CD4-positive, alpha-beta T cell (primary cell): Measurements from ENCODE around the gene TENM4. TPM values are rescaled to one million over a fixed set of nuclear protein-coding genes. Genes with fewer than 3 reads are reported as not detected.

Experiments used
- ATAC-seq: fragments of 200-7000 bp; cut with Tn5 transposase; one replicate; pipeline ENCODE4 v1.10.0; 2022; ENCODE audit warnings: mild to moderate bottlenecking; ENCODE audit not compliant: poor library complexity
- CTCF ChIA-PET: fragments of 350-600 bp; sonication (Branson Sonifier 250); formaldehyde crosslinking; loops from one replicate; lab custom pipeline; 2021; ENCODE audit warnings: antibody characterized with exemption, inconsistent platforms; lab: Charles Lee
- POLR2A ChIA-PET: fragments of 350-600 bp; sonication (Branson Sonifier 250); formaldehyde crosslinking; loops from one replicate; lab custom pipeline; 2021; ENCODE audit warnings: antibody characterized with exemption, inconsistent platforms; lab: Charles Lee
- DNase-seq, 14 experiments: peaks; one replicate each; pipeline ENCODE4 v3.0.0-alpha.2; 2013 to 2020; ENCODE audit warnings: mixed read lengths in 2 of 14
- H3K27ac ChIP-seq, 2 donors: one replicate each; pipeline versions ENCODE4 v1.5.1 to v1.7.0; 2013; ENCODE audit warnings: low read length in 2 of 2, low read depth in 1 of 2, mild to moderate bottlenecking in 1 of 2
- H3K27me3 ChIP-seq, 2 experiments: 1 replicate in 1 of 2; 2 replicates in 1 of 2; pipeline versions ENCODE4 v1.6.1 to v1.7.0; 2013; ENCODE audit warnings: low read length in 2 of 2, control low read depth in 1 of 2, mild to moderate bottlenecking in 1 of 2, moderate library complexity in 1 of 2; ENCODE audit not compliant: insufficient read depth in 2 of 2, control insufficient read depth in 1 of 2
- H3K36me3 ChIP-seq: one replicate; pipeline ENCODE4 v1.6.1; 2013; ENCODE audit warnings: low read length, control low read depth; ENCODE audit not compliant: insufficient read depth
- H3K4me1 ChIP-seq: one replicate; pipeline ENCODE4 v1.6.1; 2013; ENCODE audit warnings: low read length, control low read depth; ENCODE audit not compliant: insufficient read depth
- H3K4me3 ChIP-seq: one replicate; pipeline ENCODE4 v1.5.1; 2013; ENCODE audit warnings: mild to moderate bottlenecking, low read length, moderate library complexity
- H3K9me3 ChIP-seq, 2 experiments: 1 replicate in 1 of 2; 2 replicates in 1 of 2; pipeline versions ENCODE4 v1.6.1 to v1.7.0; 2013; ENCODE audit warnings: low read length in 2 of 2, mild to moderate bottlenecking in 2 of 2, control low read depth in 1 of 2, moderate library complexity in 1 of 2; ENCODE audit not compliant: control insufficient read depth in 1 of 2, insufficient read depth in 1 of 2
- H3K27ac Mint-ChIP-seq: one replicate; pipeline ENCODE4 v1.8.0; 2020; ENCODE audit warnings: mixed read lengths
- H3K27me3 Mint-ChIP-seq: one replicate; pipeline ENCODE4 v1.8.0; 2021; ENCODE audit warnings: mixed read lengths
- H3K36me3 Mint-ChIP-seq: one replicate; pipeline ENCODE4 v1.8.0; 2021; ENCODE audit warnings: low read depth, mixed read lengths
- H3K4me1 Mint-ChIP-seq: one replicate; pipeline ENCODE4 v1.8.0; 2021; ENCODE audit warnings: low read depth, mixed read lengths
- H3K4me3 Mint-ChIP-seq: one replicate; pipeline ENCODE4 v1.8.0; 2020; ENCODE audit warnings: mild to moderate bottlenecking, mixed read lengths
- H3K9me3 Mint-ChIP-seq: one replicate; pipeline ENCODE4 v1.8.0; 2020; ENCODE audit warnings: mixed read lengths
- intact Hi-C, 2 experiments: fragments of 100-400 bp; cut with DNase I in 1 of 2; cut with micrococcal nuclease in 1 of 2; formaldehyde crosslinking; loops; one replicate each; pipeline versions ENCODE4 v1.15.1 to v1.9.0; 2023 to 2025; cut with DNase I, micrococcal nuclease
- total RNA-seq, 174 experiments: library from RNA in 2 of 174; stranded (reverse) in 2 of 174; gene quantifications; one replicate each; pipeline ENCODE4 v1.2.3 and lab custom pipeline; 2021 to 2026
- TF ChIP-seq, protein P1 (sequence below): fragments of 200-600 bp; IDR thresholded peaks from one replicate; pipeline ENCODE4 v1.8.0; 2022; ENCODE audit warnings: antibody characterized with exemption, mild to moderate bottlenecking

Gene TENM4
- total RNA-seq, 2 experiments from 2014 or later = 0.22 to 0.31 TPM

DNA sequence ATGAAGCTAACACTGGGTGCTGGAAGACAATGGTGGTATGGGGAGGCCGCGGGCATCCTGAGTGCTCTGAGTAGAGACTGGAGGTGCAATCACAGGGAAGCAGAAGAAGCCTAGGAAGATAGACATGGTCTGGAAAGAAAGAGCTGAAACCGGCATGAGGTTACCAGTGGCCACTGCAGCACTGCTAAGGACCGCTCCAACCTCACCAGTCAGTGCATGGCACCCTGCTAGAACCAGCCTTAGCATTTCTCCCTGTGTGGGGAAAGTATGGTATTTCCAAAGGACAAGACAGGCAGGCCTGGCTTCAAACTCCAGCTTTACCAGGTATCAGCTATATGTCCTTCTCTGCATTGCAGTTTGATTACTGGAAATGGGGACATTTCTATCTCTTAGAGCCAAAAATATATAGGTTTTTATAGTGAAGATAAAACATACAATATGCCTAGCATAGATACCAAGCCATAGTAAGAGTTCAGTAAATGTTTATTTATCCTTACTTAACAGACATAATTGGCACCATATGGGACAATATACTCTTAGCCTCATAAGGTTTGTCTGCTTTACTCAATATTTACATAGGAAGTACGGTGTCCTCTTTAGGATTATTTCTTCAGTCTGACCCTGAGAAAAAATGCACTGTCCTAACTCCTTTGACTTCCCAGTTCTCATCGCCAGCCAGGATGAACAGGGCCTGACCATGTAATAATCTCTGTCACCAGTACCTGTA is 231.1 kb downstream of the TENM4 start:
- no peaks in the 10 kb centered on the region for H3K36me3 Mint-ChIP-seq
- intact Hi-C loops = no loop called here
- CTCF ChIA-PET = no interaction called here
- Histone ChIP-seq H3K27ac (no peak overlapping the region), H3K4me3 (no peak overlapping the region), H3K27me3 (no peaks in the 10 kb centered on the region), H3K9me3 (no peaks in the 10 kb centered on the region), H3K36me3 (no peaks in the 10 kb centered on the region), H3K4me1 (no peaks in the 10 kb centered on the region)
- DNase-seq (no peak), ATAC-seq (no peak)
- H3K27me3 Mint-ChIP-seq = no peaks in the 10 kb centered on the region
- no peak overlapping the region for H3K27ac Mint-ChIP-seq
- H3K9me3 Mint-ChIP-seq = peaks cover 2% of the 10 kb centered on the region
- TF ChIP-seq, protein P1, sequence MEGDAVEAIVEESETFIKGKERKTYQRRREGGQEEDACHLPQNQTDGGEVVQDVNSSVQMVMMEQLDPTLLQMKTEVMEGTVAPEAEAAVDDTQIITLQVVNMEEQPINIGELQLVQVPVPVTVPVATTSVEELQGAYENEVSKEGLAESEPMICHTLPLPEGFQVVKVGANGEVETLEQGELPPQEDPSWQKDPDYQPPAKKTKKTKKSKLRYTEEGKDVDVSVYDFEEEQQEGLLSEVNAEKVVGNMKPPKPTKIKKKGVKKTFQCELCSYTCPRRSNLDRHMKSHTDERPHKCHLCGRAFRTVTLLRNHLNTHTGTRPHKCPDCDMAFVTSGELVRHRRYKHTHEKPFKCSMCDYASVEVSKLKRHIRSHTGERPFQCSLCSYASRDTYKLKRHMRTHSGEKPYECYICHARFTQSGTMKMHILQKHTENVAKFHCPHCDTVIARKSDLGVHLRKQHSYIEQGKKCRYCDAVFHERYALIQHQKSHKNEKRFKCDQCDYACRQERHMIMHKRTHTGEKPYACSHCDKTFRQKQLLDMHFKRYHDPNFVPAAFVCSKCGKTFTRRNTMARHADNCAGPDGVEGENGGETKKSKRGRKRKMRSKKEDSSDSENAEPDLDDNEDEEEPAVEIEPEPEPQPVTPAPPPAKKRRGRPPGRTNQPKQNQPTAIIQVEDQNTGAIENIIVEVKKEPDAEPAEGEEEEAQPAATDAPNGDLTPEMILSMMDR = no peak
- POLR2A ChIA-PET = no interaction called here
- no peak overlapping the region for H3K4me3 Mint-ChIP-seq
- H3K4me1 Mint-ChIP-seq = no peaks in the 10 kb centered on the region

DNA sequence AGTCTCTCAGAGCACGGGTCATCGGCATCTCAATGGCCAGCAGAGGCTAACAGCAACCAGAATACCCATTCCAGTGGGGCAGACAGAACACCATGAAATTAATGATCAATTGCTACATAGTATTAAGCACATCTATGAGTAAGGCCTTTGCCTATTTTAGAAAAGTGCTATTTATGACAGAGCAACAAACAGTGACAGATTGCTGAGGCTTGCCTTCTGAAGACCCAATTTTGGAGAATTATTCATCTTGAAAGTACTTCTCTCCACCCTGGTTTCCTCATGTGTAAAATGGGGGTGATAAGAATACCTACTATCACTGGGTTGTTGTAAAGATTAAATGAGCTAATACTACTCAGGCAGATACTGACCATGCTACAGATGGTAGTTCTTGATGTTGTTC is 232.7 kb downstream of the TENM4 start:
- Histone ChIP-seq H3K4me3 (no peak overlapping the region), H3K9me3 (no peaks in the 10 kb centered on the region), H3K27me3 (no peaks in the 10 kb centered on the region), H3K36me3 (no peaks in the 10 kb centered on the region), H3K27ac (no peak overlapping the region), H3K4me1 (no peaks in the 10 kb centered on the region)
- Mint-ChIP-seq H3K27me3 (no peaks in the 10 kb centered on the region), H3K27ac (no peak overlapping the region), H3K4me3 (no peak overlapping the region), H3K36me3 (no peaks in the 10 kb centered on the region), H3K9me3 (no peaks in the 10 kb centered on the region), H3K4me1 (no peaks in the 10 kb centered on the region)
- DNase-seq (no peak), ATAC-seq (no peak)
- ChIA-PET CTCF (no interaction called here), POLR2A (no interaction called here)
- TF ChIP-seq, protein P1 = no peak
- intact Hi-C loops = no loop called here

DNA sequence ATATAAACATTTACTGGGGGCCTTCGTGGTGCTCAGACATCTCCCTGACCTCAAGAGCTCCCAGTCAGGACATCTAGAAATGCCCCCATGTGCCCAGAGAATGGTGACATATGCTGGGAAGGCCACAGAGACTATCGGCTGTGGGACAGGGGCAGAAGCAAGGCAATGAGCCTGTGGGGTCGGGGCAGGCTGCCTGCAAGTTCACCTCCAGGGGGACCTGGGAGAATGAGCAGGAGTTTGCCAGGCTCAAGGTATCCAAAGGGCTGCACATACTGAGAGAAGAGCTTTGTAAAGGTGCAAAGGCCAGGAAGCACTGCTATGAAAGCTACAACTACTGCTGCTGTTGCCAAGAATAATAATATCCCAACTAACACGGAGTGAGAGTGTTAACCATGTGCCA is 233.9 kb downstream of the TENM4 start:
- no peak overlapping the region for H3K4me3 ChIP-seq
- TF ChIP-seq, protein P1 = no peak
- no peaks in the 10 kb centered on the region for H3K9me3 Mint-ChIP-seq
- H3K4me1 Mint-ChIP-seq = no peaks in the 10 kb centered on the region
- ATAC-seq (no peak), DNase-seq (no peak)
- no peaks in the 10 kb centered on the region for H3K4me1 ChIP-seq
- no peak overlapping the region for H3K27ac ChIP-seq
- H3K27me3 Mint-ChIP-seq = no peaks in the 10 kb centered on the region
- no peaks in the 10 kb centered on the region for H3K36me3 Mint-ChIP-seq
- no peaks in the 10 kb centered on the region for H3K36me3 ChIP-seq
- no peak overlapping the region for H3K4me3 Mint-ChIP-seq
- no peak overlapping the region for H3K27ac Mint-ChIP-seq
- no peaks in the 10 kb centered on the region for H3K27me3 ChIP-seq
- no peaks in the 10 kb centered on the region for H3K9me3 ChIP-seq
- intact Hi-C loops = no loop called here
- POLR2A ChIA-PET = no interaction called here
- CTCF ChIA-PET = no interaction called here
